ENCODE results near the gene EPHA6.

The EPHA6 gene

GRCh38 chr3:97721446-97721845 is 907.1 kb downstream of the EPHA6 start:
- DNase-seq = no peak

DNA sequence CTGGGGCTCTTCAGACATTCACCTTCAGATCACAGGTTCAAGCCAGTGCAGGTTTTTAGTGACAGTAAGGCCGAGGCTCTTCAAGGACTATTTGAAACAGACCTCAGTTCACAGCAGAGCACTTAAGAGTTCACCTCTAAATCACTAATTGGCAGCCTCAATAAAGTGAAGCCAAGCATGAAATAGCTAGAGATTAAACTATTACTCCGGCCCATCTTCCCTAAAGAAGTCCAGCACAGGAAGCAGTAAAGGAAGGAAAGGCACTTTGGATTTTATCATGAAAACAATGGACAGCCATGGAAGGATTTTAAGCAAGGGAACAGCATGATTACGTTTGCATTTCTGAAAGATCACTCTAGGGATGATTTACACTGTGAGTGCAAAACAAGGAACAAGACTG is 922.5 kb downstream of the EPHA6 start:
- DNase-seq = no peak

GRCh38 chr3:97738761-97739160 is 924.4 kb downstream of the EPHA6 start:
- DNase-seq = no peak

DNA sequence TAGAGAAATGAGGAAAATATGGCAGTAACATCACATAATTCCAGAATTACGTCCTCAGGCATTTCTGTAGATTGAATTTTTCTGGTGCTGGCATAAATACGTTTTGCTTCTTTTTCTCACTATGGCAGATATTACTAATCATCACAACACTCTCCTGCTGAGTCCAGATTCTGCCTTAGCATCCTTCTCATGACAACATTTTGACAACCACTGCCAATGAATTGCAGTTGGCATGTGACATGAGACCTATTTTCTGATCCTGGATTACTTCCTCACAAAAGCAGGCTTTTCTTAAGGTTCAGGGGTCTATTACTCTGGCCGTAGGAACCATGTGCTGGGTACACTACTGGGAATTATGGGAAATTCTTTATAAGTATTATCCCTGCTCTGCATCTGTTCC is 927.6 kb downstream of the EPHA6 start:
- DNase-seq = no peak

GRCh38 chr3:97744289-97744688 is 929.9 kb downstream of the EPHA6 start:
- DNase-seq = no peak

- no peak for DNase-seq
Measured at GRCh38 chr3:97763586-97764406, 949.4 kb downstream of the EPHA6 start.

DNA sequence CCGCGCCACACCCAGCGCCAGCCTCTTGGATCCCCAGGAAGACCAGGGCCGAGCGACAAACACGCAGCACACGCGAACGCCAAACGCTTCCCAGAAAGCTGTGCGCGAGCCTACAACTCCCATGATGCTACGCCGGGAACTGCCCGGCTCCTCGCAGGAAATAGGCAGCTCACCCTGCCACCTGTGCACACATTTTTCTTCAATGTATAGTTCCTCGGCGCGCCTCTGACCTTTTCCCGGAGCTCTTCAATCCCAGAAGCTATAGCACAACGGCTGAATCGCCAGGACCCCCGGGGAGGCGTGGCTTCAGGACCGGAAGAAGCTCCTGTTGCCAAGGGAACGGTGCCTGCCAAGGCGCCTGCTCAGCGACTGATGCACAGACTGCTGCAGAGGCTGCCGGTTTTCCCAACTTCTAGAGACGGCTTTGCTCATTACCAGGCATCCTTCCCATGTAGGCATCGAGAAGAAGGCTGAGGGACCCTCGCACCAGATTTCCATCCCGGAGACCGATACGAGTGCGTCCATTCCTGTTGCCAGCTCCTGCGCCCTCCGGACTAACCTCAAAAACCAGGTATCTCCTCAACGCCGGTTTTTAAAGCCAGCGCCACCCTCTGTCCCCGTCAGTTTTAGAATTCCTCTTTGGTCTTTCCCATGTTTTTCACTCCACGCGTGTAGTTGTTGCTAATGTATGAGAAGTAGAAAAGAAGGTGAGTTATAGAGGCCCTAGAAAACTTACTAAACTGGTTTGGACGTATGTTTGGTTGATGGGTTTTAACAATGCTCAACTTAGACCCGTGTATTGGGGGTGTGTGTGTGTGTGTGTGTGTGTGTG is 950.2 kb downstream of the EPHA6 start, which contains the start of gene ARL6:
Gene ARL6, plus strand, starts transcription at position 352 of the 832 bp plus-strand sequence. CDS start 3,350 bp downstream, outside the sequence.
- DNase-seq = peak; percentile 83

DNA sequence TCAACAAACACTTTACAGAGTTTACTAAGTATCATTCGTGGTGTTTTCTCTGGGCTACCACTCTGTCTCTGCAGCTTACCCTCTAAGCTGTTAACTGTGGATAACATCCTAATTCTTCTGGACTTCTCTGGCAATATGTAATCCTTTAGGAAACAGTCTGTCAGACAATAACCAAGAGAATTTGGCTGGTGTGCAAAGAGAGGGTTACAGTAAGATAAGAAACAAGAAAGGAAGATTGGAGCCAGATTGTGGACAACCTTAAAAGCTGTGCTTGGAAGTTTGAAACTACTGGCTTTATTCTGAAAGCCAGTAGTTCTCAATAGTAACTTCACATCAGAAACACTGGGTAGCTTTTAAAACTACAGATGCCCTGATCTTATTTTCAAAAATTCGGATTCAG is 950.9 kb downstream of the EPHA6 start:
- DNase-seq = no peak

- no peak for DNase-seq
Measured at GRCh38 chr3:97772926-97773325, 958.5 kb downstream of the EPHA6 start.

DNA sequence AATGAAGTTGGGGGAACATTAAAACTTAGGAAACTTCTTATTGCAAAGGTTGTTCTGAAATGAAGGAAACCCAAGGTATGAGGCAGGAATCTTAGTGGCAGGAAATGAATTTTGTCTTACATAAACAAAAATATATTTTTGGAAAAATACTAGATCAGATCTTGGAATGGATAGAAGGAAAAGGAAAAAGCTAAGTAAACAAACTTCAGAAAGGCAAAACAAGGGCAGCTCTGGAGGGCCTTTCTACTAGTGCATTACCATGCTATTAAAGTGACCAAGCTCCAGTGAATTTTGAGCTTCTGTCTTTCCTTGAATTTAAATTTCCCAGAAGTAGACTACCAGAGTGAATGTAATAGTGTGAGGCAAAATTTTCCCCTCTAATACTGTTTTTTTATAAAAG is 963.8 kb downstream of the EPHA6 start:
- no peak for DNase-seq

- peak; percentile 43 for DNase-seq
Measured at GRCh38 chr3:97793420-97794019, 979.1 kb downstream of the EPHA6 start.

- no peak for DNase-seq
Measured at GRCh38 chr3:97795951-97796350, 981.6 kb downstream of the EPHA6 start.

Measured in fibroblast of skin of right quadriceps (primary cell).